Liver (tissue), 9 donors: ENCODE measurements around the gene KRTDAP. TPM values are rescaled to one million over a fixed set of nuclear protein-coding genes. Genes with fewer than 3 reads are reported as not detected.

Source experiments
- DNase-seq: peaks from one replicate; pipeline ENCODE4 v3.0.0-alpha.2; 2017; ENCODE audit warnings: low spot score
- H3K27ac ChIP-seq, 2 donors: one replicate each; pipeline ENCODE4 v1.7.0; 2013; ENCODE audit warnings: inconsistent platforms in 2 of 2, low read length in 2 of 2, control low read depth in 1 of 2, low read depth in 1 of 2, mild to moderate bottlenecking in 1 of 2
- H3K27me3 ChIP-seq, 4 donors: one replicate each; pipeline versions ENCODE4 v1.6.1 to v1.7.0; 2013; ENCODE audit warnings: low read length in 3 of 4, inconsistent platforms in 1 of 4, mild to moderate bottlenecking in 1 of 4, moderate library complexity in 1 of 4; ENCODE audit not compliant: control insufficient read depth in 4 of 4, insufficient read depth in 4 of 4
- H3K36me3 ChIP-seq, 4 donors: one replicate each; pipeline versions ENCODE4 v1.6.1 to v1.7.0; 2013; ENCODE audit warnings: low read length in 3 of 4, mild to moderate bottlenecking in 3 of 4, low read depth in 1 of 4, moderate library complexity in 1 of 4; ENCODE audit not compliant: control insufficient read depth in 4 of 4, insufficient read depth in 3 of 4
- H3K4me1 ChIP-seq, 4 donors: one replicate each; pipeline versions ENCODE4 v1.6.1 to v1.7.0; 2013; ENCODE audit warnings: low read length in 3 of 4, mild to moderate bottlenecking in 3 of 4, moderate library complexity in 1 of 4; ENCODE audit not compliant: control insufficient read depth in 4 of 4, insufficient read depth in 4 of 4
- H3K4me3 ChIP-seq, 3 donors: one replicate each; pipeline versions ENCODE4 v1.6.1 to v1.7.0; 2013; ENCODE audit warnings: low read length in 3 of 3, control low read depth in 1 of 3, low read depth in 1 of 3, mild to moderate bottlenecking in 1 of 3
- H3K9ac ChIP-seq, 2 donors: one replicate each; pipeline ENCODE4 v1.7.0; 2013; ENCODE audit warnings: low read length in 2 of 2, mild to moderate bottlenecking in 2 of 2, moderate library complexity in 2 of 2, control low read depth in 1 of 2, low read depth in 1 of 2
- H3K9me3 ChIP-seq, 4 donors: one replicate each; pipeline versions ENCODE4 v1.6.1 to v1.7.0; 2013; ENCODE audit warnings: low read length in 3 of 4; ENCODE audit not compliant: control insufficient read depth in 4 of 4
- CTCF ChIP-seq: fragments of 150-350 bp; IDR thresholded peaks from 2 replicates; pipeline ENCODE4 v1.5.1; 2017; ENCODE audit warnings: improper control_type of control experiment, low read depth, low read length; ENCODE audit not compliant: missing input control
- EGR1 ChIP-seq, 2 donors: IDR thresholded peaks; 2 replicates each; pipeline ENCODE4 v1.6.1; 2016 to 2018; ENCODE audit warnings: antibody characterized with exemption in 2 of 2, low read depth in 2 of 2
- FOXA1 ChIP-seq: IDR thresholded peaks from 2 replicates; pipeline ENCODE4 v1.6.1; 2016; ENCODE audit warnings: antibody characterized with exemption
- FOXA2 ChIP-seq: IDR thresholded peaks from 2 replicates; pipeline ENCODE4 v1.6.1; 2016; ENCODE audit warnings: antibody characterized with exemption
- GABPA ChIP-seq, 2 donors: IDR thresholded peaks in 1 of 2; conservative IDR thresholded peaks in 1 of 2; 2 replicates each; pipeline ENCODE4 v1.6.1; 2016; ENCODE audit warnings: antibody characterized with exemption in 2 of 2, mild to moderate bottlenecking in 1 of 2, moderate library complexity in 1 of 2
- HNF4A ChIP-seq, 2 donors: conservative IDR thresholded peaks; 2 replicates each; pipeline ENCODE4 v1.6.1; 2016; ENCODE audit warnings: antibody characterized with exemption in 2 of 2, mild to moderate bottlenecking in 2 of 2
- HNF4G ChIP-seq: IDR thresholded peaks from 2 replicates; pipeline ENCODE4 v1.6.1; 2016; ENCODE audit warnings: antibody characterized with exemption
- JUND ChIP-seq, 2 donors: IDR thresholded peaks; 2 replicates each; pipeline ENCODE4 v1.6.1; 2016; ENCODE audit warnings: antibody characterized with exemption in 2 of 2
- MAX ChIP-seq: IDR thresholded peaks from 2 replicates; pipeline ENCODE4 v1.6.1; 2016; ENCODE audit warnings: antibody characterized with exemption
- NR2F2 ChIP-seq: IDR thresholded peaks from 2 replicates; pipeline ENCODE4 v1.6.1; 2016; ENCODE audit warnings: antibody characterized with exemption
- RAD21 ChIP-seq, 2 donors: IDR thresholded peaks; 2 replicates each; pipeline ENCODE4 v1.6.1; 2016; ENCODE audit warnings: antibody characterized with exemption in 2 of 2, mild to moderate bottlenecking in 2 of 2
- RXRA ChIP-seq, 2 donors: IDR thresholded peaks; 2 replicates each; pipeline ENCODE4 v1.6.1; 2017 to 2018; ENCODE audit warnings: antibody characterized with exemption in 2 of 2, mild to moderate bottlenecking in 1 of 2
- SP1 ChIP-seq: IDR thresholded peaks from 2 replicates; pipeline ENCODE4 v1.6.1; 2018; ENCODE audit warnings: antibody characterized with exemption, mild to moderate bottlenecking
- TAF1 ChIP-seq: conservative IDR thresholded peaks from 2 replicates; pipeline ENCODE4 v1.6.1; 2016; ENCODE audit warnings: antibody characterized with exemption, mild to moderate bottlenecking
- YY1 ChIP-seq: IDR thresholded peaks from 2 replicates; pipeline ENCODE4 v1.6.1; 2016; ENCODE audit warnings: antibody characterized with exemption, mild to moderate bottlenecking
- WGBS: extraction: QIAGEN DNeasy Blood & Tissue Kit; methylation state at CpG from one replicate; pipeline ENCODE4 v1.1.7; 2013; 5-methylcytosine and 5-hydroxymethylcytosine counted together
- polyA plus RNA-seq, 2 donors: library from polyadenylated mRNA; stranded (reverse) in 1 of 2; unstranded in 1 of 2; fragments of 200-250 nt in 1 of 2; fragments of >200 nt in 1 of 2; fragmentation: Nextera tagmentation in 1 of 2; extraction: Ambion mirVana in 1 of 2; gene quantifications; one replicate each; pipeline versions ENCODE4 v1.2.1 to v1.2.3, GENCODE V29; 2013 to 2015
- total RNA-seq, 2 donors: library from RNA; depleted of rRNA; stranded (reverse); fragments of >200 nt; gene quantifications; one replicate each; pipeline ENCODE4 v1.2.3, GENCODE V29; 2014
- TF ChIP-seq, protein P1 (sequence below): IDR thresholded peaks from 2 replicates; pipeline ENCODE4 v1.6.1; 2016; ENCODE audit warnings: antibody characterized with exemption
- TF ChIP-seq, protein P2 (sequence below): IDR thresholded peaks from 2 replicates; pipeline ENCODE4 v1.6.1; 2016; ENCODE audit warnings: antibody characterized with exemption
- TF ChIP-seq, protein P3 (sequence below): IDR thresholded peaks from 2 replicates; pipeline ENCODE4 v1.6.1; 2016; ENCODE audit warnings: antibody characterized with exemption, mild to moderate bottlenecking
- donor health status: healthy.
- donor health status: healthy.
- donor health status: healthy.
- donor health status: healthy.
- donor health status: healthy.

The KRTDAP gene
- total and polyA plus RNA-seq, 4 donors: not detected

GRCh38 chr19:35488677-35489076, 1.6 kb downstream of the KRTDAP start:
- Histone ChIP-seq H3K4me3 (no peak overlapping the region), H3K4me1 (peaks cover 0 to 15% (median 7%) of the 10 kb centered on the region in 4 donors), H3K9ac (no peak overlapping the region), H3K27ac (no peak overlapping the region), H3K27me3 (no peaks in the 10 kb centered on the region), H3K36me3 (peaks cover 0 to 1% (median 0%) of the 10 kb centered on the region in 4 donors), H3K9me3 (no peaks in the 10 kb centered on the region)
- no peak for TF ChIP-seq HNF4A (conservative IDR thresholded peaks at IDR 0.05)
- TF ChIP-seq CTCF: no peak
- no peak for TF ChIP-seq NR2F2
- TF ChIP-seq, protein P1, sequence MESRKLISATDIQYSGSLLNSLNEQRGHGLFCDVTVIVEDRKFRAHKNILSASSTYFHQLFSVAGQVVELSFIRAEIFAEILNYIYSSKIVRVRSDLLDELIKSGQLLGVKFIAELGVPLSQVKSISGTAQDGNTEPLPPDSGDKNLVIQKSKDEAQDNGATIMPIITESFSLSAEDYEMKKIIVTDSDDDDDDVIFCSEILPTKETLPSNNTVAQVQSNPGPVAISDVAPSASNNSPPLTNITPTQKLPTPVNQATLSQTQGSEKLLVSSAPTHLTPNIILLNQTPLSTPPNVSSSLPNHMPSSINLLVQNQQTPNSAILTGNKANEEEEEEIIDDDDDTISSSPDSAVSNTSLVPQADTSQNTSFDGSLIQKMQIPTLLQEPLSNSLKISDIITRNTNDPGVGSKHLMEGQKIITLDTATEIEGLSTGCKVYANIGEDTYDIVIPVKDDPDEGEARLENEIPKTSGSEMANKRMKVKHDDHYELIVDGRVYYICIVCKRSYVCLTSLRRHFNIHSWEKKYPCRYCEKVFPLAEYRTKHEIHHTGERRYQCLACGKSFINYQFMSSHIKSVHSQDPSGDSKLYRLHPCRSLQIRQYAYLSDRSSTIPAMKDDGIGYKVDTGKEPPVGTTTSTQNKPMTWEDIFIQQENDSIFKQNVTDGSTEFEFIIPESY: no peak
- TF ChIP-seq FOXA2: no peak
- TF ChIP-seq, protein P2, sequence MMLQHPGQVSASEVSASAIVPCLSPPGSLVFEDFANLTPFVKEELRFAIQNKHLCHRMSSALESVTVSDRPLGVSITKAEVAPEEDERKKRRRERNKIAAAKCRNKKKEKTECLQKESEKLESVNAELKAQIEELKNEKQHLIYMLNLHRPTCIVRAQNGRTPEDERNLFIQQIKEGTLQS: no peak
- TF ChIP-seq GABPA (IDR thresholded peaks at IDR 0.05 in 1 of 2, conservative IDR thresholded peaks at IDR 0.05 in 1 of 2): no peak
- TF ChIP-seq, protein P3, sequence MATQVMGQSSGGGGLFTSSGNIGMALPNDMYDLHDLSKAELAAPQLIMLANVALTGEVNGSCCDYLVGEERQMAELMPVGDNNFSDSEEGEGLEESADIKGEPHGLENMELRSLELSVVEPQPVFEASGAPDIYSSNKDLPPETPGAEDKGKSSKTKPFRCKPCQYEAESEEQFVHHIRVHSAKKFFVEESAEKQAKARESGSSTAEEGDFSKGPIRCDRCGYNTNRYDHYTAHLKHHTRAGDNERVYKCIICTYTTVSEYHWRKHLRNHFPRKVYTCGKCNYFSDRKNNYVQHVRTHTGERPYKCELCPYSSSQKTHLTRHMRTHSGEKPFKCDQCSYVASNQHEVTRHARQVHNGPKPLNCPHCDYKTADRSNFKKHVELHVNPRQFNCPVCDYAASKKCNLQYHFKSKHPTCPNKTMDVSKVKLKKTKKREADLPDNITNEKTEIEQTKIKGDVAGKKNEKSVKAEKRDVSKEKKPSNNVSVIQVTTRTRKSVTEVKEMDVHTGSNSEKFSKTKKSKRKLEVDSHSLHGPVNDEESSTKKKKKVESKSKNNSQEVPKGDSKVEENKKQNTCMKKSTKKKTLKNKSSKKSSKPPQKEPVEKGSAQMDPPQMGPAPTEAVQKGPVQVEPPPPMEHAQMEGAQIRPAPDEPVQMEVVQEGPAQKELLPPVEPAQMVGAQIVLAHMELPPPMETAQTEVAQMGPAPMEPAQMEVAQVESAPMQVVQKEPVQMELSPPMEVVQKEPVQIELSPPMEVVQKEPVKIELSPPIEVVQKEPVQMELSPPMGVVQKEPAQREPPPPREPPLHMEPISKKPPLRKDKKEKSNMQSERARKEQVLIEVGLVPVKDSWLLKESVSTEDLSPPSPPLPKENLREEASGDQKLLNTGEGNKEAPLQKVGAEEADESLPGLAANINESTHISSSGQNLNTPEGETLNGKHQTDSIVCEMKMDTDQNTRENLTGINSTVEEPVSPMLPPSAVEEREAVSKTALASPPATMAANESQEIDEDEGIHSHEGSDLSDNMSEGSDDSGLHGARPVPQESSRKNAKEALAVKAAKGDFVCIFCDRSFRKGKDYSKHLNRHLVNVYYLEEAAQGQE: no peak
- TF ChIP-seq RXRA (IDR thresholded peaks at IDR 0.05): no peak
- no peak for TF ChIP-seq TAF1
- TF ChIP-seq HNF4G: no peak
- no peak for TF ChIP-seq MAX
- no peak for TF ChIP-seq JUND (IDR thresholded peaks at IDR 0.05)
- TF ChIP-seq EGR1 (IDR thresholded peaks at IDR 0.05; ENCODE audit: low read depth in 2 of 2): no peak
- TF ChIP-seq RAD21 (IDR thresholded peaks at IDR 0.05): no peak
- TF ChIP-seq FOXA1: no peak
- no peak for TF ChIP-seq SP1
- no peak for TF ChIP-seq YY1
- no peak for DNase-seq
- WGBS: 95% methylated on average over 16 of the region's 16 CpGs
